Stimulated activated CD8-positive, alpha-beta memory T cell treated with anti-CD3 and anti-CD28 coated beads, Interleukin-15, amount 100 ng/mL, for 48 hours (primary cell): Measurements from ENCODE around the gene EYS.

Experiments used
- DNase-seq, 2 donors: peaks; one replicate each; pipeline ENCODE4 v3.0.0-alpha.2; 2020; ENCODE audit warnings: low read depth in 2 of 2

EYS gene

GRCh38 chr6:65221153-65221552 lies 485.9 kb downstream of the EYS start:
- no peak for DNase-seq

- DNase-seq = no peak
These were observed 504.3 kb downstream of the EYS start for GRCh38 chr6:65202738-65203137.

DNA sequence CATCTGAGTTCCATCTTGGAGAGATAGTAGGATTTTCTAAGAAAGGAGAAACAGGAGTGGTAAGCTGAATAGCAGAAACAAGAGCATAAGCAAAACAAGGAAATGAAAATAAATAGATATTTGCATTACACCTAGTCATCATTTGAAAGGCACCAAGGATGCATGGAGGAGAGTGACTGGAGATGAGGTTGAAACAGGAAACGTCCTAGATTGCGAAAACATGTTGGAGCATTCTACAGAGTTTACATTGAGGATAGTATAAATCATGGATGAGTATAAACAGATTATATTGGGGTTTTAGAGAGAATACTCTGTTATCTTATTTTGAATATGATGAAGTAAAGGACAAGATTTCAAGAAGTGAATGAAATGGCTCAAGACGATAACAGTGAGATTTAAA lies 507.3 kb downstream of the EYS start:
- no peak for DNase-seq

DNA sequence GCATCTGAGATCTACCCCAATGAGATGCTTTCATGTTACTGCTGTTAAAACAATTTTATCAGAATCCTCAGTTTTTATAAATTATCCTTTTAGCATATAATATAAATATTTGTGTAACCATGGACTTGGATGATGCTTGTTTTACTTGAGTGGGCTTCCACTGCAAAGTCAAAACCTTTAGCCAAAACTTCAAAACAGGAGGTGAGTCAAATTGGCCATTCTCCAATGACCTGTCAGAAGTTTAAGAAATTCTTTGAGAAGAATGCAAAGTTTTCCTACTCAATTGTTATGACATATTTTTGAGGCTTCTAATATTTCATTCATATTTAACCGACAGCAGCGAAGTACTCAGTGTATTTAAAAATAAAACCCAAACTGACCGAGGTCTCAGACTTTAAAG lies 507.9 kb downstream of the EYS start:
- no peak for DNase-seq

DNA sequence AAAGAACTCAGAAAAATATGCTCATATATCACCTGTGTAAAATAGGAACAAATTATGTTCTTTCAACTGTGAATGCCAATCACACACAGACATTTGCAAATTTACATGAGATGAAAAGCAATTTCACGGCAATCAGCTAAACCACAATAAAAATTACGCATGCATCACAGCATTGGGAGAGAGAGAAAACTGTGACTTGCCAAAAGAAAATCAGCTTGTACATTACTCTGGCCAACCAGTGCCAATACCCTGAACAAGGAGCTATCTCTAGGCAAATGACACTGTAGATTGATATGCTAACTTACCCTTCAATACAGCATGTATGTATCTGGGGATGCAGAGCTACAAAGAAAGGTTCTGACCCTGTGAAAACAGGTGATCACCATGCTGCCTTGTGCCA lies 515.6 kb downstream of the EYS start:
- no peak for DNase-seq

DNA sequence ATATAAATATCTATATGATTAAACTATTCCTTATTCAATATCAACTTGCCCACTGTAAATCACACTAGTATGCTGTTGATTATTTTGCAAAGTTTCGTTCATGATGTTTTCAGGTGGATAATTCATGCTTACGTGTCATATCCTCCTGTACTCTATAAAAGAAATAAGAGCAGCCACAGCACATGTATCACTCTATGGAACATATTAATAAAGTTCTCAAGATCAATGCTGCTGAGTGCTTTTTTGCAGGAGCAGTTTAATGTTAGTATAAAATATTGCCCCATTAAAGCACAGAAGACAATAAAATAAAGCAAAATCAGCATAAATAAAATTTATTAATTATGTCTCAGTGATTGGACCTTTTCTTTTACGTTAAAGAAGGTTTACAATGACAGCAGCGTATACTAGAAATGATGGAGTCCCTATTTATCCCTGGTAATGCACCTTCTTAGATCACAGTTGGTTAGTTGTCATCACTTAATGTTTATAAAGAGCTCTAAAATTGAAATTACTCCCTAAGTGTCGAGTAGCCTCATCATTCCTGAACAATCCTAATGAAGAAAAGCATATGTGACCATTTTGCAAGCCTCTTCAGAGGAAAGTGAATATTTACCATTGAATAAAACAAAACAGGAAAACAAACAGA lies 517.7 kb downstream of the EYS start:
- no peak for DNase-seq

GRCh38 chr6:65186826-65187225 lies 520.2 kb downstream of the EYS start:
- no peak for DNase-seq

DNA sequence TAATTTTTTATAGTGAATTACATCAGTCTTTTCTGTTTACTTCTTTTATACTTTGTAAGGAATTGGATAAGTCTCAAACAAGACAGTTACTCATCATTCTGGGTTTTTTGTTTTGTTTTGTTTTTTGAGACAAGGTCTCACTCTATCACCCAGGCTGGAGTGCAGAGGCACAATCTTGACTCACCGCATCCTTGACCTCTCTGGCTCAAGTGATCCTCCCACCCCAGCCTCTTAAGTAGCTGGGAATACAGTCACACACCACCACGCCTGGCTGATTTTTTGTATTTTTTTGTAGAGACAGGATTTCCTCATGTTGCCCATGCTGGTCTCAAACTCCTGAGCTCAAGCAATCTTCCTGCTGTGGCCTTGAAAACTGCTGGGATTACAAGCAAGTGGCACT lies 524.3 kb downstream of the EYS start:
- DNase-seq = no peak

GRCh38 chr6:65170273-65170672 lies 536.8 kb downstream of the EYS start:
- DNase-seq = no peak

- no peak for DNase-seq
These were observed 545.4 kb downstream of the EYS start for GRCh38 chr6:65161661-65162060.

GRCh38 chr6:65157025-65157424 lies 550.0 kb downstream of the EYS start:
- no peak for DNase-seq

GRCh38 chr6:65155083-65155482 lies 551.9 kb downstream of the EYS start:
- no peak for DNase-seq

- no peak for DNase-seq
These were observed 557.2 kb downstream of the EYS start for GRCh38 chr6:65149841-65150240.

- DNase-seq = no peak
These were observed 558.2 kb downstream of the EYS start for GRCh38 chr6:65148839-65149238.

GRCh38 chr6:65135567-65135966 lies 571.5 kb downstream of the EYS start:
- no peak for DNase-seq

DNA sequence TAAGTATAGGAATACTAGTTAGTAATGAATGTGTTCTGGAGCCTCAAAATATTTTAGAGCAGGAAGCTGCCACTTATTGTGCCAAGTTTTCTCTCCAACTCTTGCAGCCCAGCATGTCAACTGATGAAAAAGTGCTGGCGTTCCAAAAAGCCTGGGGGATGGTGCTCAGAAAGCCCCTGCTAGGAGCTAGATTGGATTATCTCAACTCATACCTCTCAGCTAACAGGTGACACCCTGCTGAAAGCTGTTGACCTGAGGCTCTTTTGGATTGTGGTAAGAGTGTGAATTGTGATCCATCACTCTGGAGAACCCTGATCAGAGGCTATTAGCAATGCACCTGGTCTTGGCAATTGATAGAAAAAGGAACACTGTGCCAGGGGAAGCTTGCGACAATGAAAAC lies 580.4 kb downstream of the EYS start:
- DNase-seq = no peak

DNA sequence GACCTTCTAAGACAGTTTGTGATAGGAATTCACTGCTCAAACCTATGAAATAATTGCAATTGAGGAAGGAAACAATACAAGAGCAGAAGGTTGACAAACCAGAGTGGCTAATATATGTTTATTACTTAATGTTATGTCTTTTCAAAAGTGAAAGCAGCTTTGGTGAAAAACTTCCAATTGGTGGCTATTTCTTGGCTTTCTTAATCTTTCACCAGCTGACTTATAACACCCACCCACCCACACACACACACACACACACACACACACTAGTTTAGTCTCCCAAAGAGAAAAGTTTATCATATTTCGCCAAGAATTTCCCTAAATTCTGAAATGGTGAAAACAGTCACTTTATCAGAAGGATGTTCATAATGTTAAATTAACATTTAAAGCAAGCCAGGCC lies 583.5 kb downstream of the EYS start:
- DNase-seq = no peak

GRCh38 chr6:65117817-65118409 lies 589.1 kb downstream of the EYS start:
- no peak for DNase-seq

DNA sequence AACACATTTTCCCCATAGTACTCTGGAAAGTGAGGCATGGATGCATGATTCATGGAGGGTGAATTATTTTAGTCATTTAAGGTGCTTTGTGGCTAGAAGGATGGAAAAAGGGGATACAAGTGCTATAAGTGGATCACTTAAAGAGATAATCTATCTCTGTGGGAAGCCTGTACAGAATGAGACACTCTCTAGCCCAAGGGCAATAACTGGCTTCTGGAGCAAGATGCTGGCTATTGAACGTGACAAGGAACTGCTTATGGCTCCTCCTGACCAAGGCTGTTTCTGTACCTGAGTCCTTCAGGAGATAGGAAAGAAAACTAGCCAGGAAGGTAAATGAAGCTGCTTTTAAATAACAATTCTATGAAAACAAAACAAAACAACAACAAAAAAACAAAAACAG lies 590.7 kb downstream of the EYS start:
- no peak for DNase-seq

GRCh38 chr6:65113581-65113980 lies 593.4 kb downstream of the EYS start:
- no peak for DNase-seq

DNA sequence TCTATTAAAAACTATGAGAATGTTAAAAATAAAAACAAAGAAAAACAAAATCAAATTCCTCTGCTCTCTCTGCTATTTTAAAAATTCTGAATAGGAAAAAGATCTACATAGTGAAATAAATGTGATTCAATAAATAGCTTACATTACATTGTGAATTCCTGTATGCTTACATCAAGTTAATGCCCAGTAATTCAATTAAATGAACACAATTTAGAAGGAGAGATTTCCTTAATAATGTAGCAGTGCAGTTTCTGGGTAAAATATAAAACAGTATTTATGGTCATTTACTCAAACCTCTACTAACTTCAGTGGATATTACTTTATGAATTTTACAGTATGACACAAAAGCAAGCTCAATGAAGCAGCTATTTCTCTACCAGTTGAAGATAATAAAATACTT lies 594.6 kb downstream of the EYS start:
- no peak for DNase-seq

DNA sequence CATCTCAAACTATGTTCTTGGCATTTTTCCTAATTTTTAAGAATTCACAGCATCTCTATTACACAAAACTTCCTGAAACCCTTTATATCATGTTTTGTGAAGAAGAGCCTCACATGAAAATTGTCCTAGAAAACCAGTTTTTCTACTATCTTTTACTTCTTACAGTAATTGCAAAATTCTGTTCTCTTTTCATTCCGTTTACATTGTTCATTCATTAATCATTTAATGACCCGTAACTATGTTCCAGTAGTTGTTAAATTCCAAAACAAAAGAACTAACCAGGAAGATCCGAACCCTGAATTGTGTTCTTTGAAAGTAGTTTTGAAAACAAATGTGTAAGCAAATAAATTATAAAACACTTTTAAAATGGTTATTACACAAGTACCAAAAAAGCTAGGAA lies 597.0 kb downstream of the EYS start:
- DNase-seq = no peak

- no peak for DNase-seq
These were observed 608.7 kb downstream of the EYS start for GRCh38 chr6:65098349-65098748.

- DNase-seq = no peak
These were observed 615.5 kb downstream of the EYS start for GRCh38 chr6:65091561-65091960.
